Liver (tissue), 9 donors: ENCODE measurements around the gene CD63. TPM values are rescaled to one million over a fixed set of nuclear protein-coding genes. Genes with fewer than 3 reads are reported as not detected.

Source experiments
- DNase-seq: peaks from one replicate; pipeline ENCODE4 v3.0.0-alpha.2; 2017; ENCODE audit warnings: low spot score
- H3K27ac ChIP-seq, 2 donors: one replicate each; pipeline ENCODE4 v1.7.0; 2013; ENCODE audit warnings: inconsistent platforms in 2 of 2, low read length in 2 of 2, control low read depth in 1 of 2, low read depth in 1 of 2, mild to moderate bottlenecking in 1 of 2
- H3K27me3 ChIP-seq, 4 donors: one replicate each; pipeline versions ENCODE4 v1.6.1 to v1.7.0; 2013; ENCODE audit warnings: low read length in 3 of 4, inconsistent platforms in 1 of 4, mild to moderate bottlenecking in 1 of 4, moderate library complexity in 1 of 4; ENCODE audit not compliant: control insufficient read depth in 4 of 4, insufficient read depth in 4 of 4
- H3K36me3 ChIP-seq, 4 donors: one replicate each; pipeline versions ENCODE4 v1.6.1 to v1.7.0; 2013; ENCODE audit warnings: low read length in 3 of 4, mild to moderate bottlenecking in 3 of 4, low read depth in 1 of 4, moderate library complexity in 1 of 4; ENCODE audit not compliant: control insufficient read depth in 4 of 4, insufficient read depth in 3 of 4
- H3K4me1 ChIP-seq, 4 donors: one replicate each; pipeline versions ENCODE4 v1.6.1 to v1.7.0; 2013; ENCODE audit warnings: low read length in 3 of 4, mild to moderate bottlenecking in 3 of 4, moderate library complexity in 1 of 4; ENCODE audit not compliant: control insufficient read depth in 4 of 4, insufficient read depth in 4 of 4
- H3K4me3 ChIP-seq, 3 donors: one replicate each; pipeline versions ENCODE4 v1.6.1 to v1.7.0; 2013; ENCODE audit warnings: low read length in 3 of 3, control low read depth in 1 of 3, low read depth in 1 of 3, mild to moderate bottlenecking in 1 of 3
- H3K9ac ChIP-seq, 2 donors: one replicate each; pipeline ENCODE4 v1.7.0; 2013; ENCODE audit warnings: low read length in 2 of 2, mild to moderate bottlenecking in 2 of 2, moderate library complexity in 2 of 2, control low read depth in 1 of 2, low read depth in 1 of 2
- H3K9me3 ChIP-seq, 4 donors: one replicate each; pipeline versions ENCODE4 v1.6.1 to v1.7.0; 2013; ENCODE audit warnings: low read length in 3 of 4; ENCODE audit not compliant: control insufficient read depth in 4 of 4
- EGR1 ChIP-seq, 2 donors: IDR thresholded peaks; 2 replicates each; pipeline ENCODE4 v1.6.1; 2016 to 2018; ENCODE audit warnings: antibody characterized with exemption in 2 of 2, low read depth in 2 of 2
- GABPA ChIP-seq, 2 donors: IDR thresholded peaks in 1 of 2; conservative IDR thresholded peaks in 1 of 2; 2 replicates each; pipeline ENCODE4 v1.6.1; 2016; ENCODE audit warnings: antibody characterized with exemption in 2 of 2, mild to moderate bottlenecking in 1 of 2, moderate library complexity in 1 of 2
- JUND ChIP-seq, 2 donors: IDR thresholded peaks; 2 replicates each; pipeline ENCODE4 v1.6.1; 2016; ENCODE audit warnings: antibody characterized with exemption in 2 of 2
- NR2F2 ChIP-seq: IDR thresholded peaks from 2 replicates; pipeline ENCODE4 v1.6.1; 2016; ENCODE audit warnings: antibody characterized with exemption
- RAD21 ChIP-seq, 2 donors: IDR thresholded peaks; 2 replicates each; pipeline ENCODE4 v1.6.1; 2016; ENCODE audit warnings: antibody characterized with exemption in 2 of 2, mild to moderate bottlenecking in 2 of 2
- RXRA ChIP-seq, 2 donors: IDR thresholded peaks; 2 replicates each; pipeline ENCODE4 v1.6.1; 2017 to 2018; ENCODE audit warnings: antibody characterized with exemption in 2 of 2, mild to moderate bottlenecking in 1 of 2
- SP1 ChIP-seq: IDR thresholded peaks from 2 replicates; pipeline ENCODE4 v1.6.1; 2018; ENCODE audit warnings: antibody characterized with exemption, mild to moderate bottlenecking
- YY1 ChIP-seq: IDR thresholded peaks from 2 replicates; pipeline ENCODE4 v1.6.1; 2016; ENCODE audit warnings: antibody characterized with exemption, mild to moderate bottlenecking
- WGBS: extraction: QIAGEN DNeasy Blood & Tissue Kit; methylation state at CpG from one replicate; pipeline ENCODE4 v1.1.7; 2013; 5-methylcytosine and 5-hydroxymethylcytosine counted together
- polyA plus RNA-seq, 2 donors: library from polyadenylated mRNA; stranded (reverse) in 1 of 2; unstranded in 1 of 2; fragments of 200-250 nt in 1 of 2; fragments of >200 nt in 1 of 2; fragmentation: Nextera tagmentation in 1 of 2; extraction: Ambion mirVana in 1 of 2; gene quantifications; one replicate each; pipeline versions ENCODE4 v1.2.1 to v1.2.3, GENCODE V29; 2013 to 2015
- total RNA-seq, 2 donors: library from RNA; depleted of rRNA; stranded (reverse); fragments of >200 nt; gene quantifications; one replicate each; pipeline ENCODE4 v1.2.3, GENCODE V29; 2014
- TF ChIP-seq, protein P1 (sequence below): IDR thresholded peaks from 2 replicates; pipeline ENCODE4 v1.6.1; 2016; ENCODE audit warnings: antibody characterized with exemption, mild to moderate bottlenecking
- TF ChIP-seq, protein P2 (sequence below): IDR thresholded peaks from 2 replicates; pipeline ENCODE4 v1.6.1; 2016; ENCODE audit warnings: antibody characterized with exemption
- TF ChIP-seq, protein P3 (sequence below): fragments of 150-350 bp; IDR thresholded peaks from 2 replicates; pipeline ENCODE4 v1.5.1; 2017; ENCODE audit warnings: improper control_type of control experiment, low read depth, low read length; ENCODE audit not compliant: missing input control
- donor health status: healthy.
- donor health status: healthy.
- donor health status: healthy.
- donor health status: healthy.
- donor health status: healthy.

CD63 gene
- total and polyA plus RNA-seq, 4 donors = 185 to 373 (median 338) TPM

DNA sequence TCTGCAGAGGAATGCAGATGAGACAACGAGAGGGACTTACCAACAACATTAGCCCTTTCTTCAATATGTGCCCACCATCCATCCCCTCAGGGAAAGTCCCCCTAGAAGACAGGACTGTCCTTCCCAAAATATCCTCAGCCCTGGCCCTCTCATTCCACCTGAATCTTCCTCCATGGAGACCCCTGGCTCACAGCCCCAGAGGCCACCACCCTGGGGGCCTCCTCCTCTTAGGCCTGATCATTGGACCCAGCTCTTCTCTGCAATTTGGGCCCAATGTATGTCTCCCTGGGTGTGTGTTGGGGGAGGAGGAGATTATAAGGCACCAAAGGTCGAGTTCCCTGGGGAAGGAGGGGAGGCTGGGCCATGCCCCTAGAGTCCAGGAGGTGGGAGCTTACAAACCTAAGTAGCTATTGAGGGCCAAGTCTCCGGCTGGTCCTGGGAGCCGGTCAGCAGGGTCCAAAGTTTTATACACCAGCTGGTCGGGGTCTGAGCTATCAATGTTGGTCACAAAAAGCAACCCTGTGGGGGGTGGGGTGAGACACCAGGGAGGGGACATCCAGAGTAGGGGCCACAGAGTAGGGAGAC lies 29.2 kb downstream of the CD63 start:
- 86% methylated on average over 5 of the region's 5 CpGs for WGBS
- Histone ChIP-seq H3K4me1 (no peaks in the 10 kb centered on the region), H3K4me3 (no peak overlapping the region), H3K9me3 (no peaks in the 10 kb centered on the region), H3K27me3 (no peaks in the 10 kb centered on the region), H3K27ac (no peak overlapping the region), H3K9ac (no peak overlapping the region), H3K36me3 (no peaks in the 10 kb centered on the region)
- DNase-seq = no peak
- no peak for TF ChIP-seq NR2F2
- TF ChIP-seq, protein P1, sequence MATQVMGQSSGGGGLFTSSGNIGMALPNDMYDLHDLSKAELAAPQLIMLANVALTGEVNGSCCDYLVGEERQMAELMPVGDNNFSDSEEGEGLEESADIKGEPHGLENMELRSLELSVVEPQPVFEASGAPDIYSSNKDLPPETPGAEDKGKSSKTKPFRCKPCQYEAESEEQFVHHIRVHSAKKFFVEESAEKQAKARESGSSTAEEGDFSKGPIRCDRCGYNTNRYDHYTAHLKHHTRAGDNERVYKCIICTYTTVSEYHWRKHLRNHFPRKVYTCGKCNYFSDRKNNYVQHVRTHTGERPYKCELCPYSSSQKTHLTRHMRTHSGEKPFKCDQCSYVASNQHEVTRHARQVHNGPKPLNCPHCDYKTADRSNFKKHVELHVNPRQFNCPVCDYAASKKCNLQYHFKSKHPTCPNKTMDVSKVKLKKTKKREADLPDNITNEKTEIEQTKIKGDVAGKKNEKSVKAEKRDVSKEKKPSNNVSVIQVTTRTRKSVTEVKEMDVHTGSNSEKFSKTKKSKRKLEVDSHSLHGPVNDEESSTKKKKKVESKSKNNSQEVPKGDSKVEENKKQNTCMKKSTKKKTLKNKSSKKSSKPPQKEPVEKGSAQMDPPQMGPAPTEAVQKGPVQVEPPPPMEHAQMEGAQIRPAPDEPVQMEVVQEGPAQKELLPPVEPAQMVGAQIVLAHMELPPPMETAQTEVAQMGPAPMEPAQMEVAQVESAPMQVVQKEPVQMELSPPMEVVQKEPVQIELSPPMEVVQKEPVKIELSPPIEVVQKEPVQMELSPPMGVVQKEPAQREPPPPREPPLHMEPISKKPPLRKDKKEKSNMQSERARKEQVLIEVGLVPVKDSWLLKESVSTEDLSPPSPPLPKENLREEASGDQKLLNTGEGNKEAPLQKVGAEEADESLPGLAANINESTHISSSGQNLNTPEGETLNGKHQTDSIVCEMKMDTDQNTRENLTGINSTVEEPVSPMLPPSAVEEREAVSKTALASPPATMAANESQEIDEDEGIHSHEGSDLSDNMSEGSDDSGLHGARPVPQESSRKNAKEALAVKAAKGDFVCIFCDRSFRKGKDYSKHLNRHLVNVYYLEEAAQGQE = no peak
- TF ChIP-seq YY1 = no peak
- TF ChIP-seq, protein P2, sequence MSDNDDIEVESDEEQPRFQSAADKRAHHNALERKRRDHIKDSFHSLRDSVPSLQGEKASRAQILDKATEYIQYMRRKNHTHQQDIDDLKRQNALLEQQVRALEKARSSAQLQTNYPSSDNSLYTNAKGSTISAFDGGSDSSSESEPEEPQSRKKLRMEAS = no peak
- no peak for TF ChIP-seq EGR1 (IDR thresholded peaks at IDR 0.05; ENCODE audit: low read depth in 2 of 2)
- no peak for TF ChIP-seq SP1
- TF ChIP-seq RXRA (IDR thresholded peaks at IDR 0.05) = no peak
- TF ChIP-seq, protein P3, sequence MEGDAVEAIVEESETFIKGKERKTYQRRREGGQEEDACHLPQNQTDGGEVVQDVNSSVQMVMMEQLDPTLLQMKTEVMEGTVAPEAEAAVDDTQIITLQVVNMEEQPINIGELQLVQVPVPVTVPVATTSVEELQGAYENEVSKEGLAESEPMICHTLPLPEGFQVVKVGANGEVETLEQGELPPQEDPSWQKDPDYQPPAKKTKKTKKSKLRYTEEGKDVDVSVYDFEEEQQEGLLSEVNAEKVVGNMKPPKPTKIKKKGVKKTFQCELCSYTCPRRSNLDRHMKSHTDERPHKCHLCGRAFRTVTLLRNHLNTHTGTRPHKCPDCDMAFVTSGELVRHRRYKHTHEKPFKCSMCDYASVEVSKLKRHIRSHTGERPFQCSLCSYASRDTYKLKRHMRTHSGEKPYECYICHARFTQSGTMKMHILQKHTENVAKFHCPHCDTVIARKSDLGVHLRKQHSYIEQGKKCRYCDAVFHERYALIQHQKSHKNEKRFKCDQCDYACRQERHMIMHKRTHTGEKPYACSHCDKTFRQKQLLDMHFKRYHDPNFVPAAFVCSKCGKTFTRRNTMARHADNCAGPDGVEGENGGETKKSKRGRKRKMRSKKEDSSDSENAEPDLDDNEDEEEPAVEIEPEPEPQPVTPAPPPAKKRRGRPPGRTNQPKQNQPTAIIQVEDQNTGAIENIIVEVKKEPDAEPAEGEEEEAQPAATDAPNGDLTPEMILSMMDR = no peak
- no peak for TF ChIP-seq JUND (IDR thresholded peaks at IDR 0.05)

DNA sequence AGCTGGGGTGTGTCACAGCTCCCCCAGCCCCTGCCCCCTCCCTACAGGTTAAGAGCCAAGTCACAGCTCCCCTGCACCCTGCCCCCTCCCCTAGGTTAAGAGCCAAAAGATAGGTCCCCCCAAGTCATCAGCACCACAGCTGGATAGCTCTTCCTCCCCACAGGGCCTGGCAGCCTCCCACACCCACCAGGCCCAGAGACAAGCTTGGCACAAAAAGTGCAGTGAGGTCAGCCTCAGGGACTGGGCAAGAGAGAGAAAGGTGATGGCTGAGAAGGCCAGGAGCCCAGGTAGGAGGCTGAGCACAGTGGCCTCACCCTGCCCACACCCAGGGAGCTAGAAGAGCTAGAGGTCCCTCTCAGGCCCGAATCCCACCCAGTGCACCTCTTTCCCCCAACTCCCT lies 29.8 kb downstream of the CD63 start:
- Histone ChIP-seq H3K9ac (no peak overlapping the region), H3K4me3 (no peak overlapping the region), H3K27me3 (no peaks in the 10 kb centered on the region), H3K9me3 (no peaks in the 10 kb centered on the region), H3K36me3 (no peaks in the 10 kb centered on the region), H3K27ac (no peak overlapping the region), H3K4me1 (no peaks in the 10 kb centered on the region)
- WGBS = 96% methylated on average over 1 of the region's 1 CpG
- no peak for DNase-seq
- TF ChIP-seq GABPA (IDR thresholded peaks at IDR 0.05 in 1 of 2, conservative IDR thresholded peaks at IDR 0.05 in 1 of 2) (no peak), NR2F2 (no peak), RAD21 (IDR thresholded peaks at IDR 0.05) (no peak), RXRA (IDR thresholded peaks at IDR 0.05) (no peak)
- TF ChIP-seq, protein P2 = no peak
